ENCODE results near the gene NEURL1B.
"Not testable (repeated sequence)": the region's sequence is repeated elsewhere in the genome, so short reads cannot be mapped to it uniquely, and the experiment has no call there.

The NEURL1B gene

GRCh38 chr5:172664681-172665541 is 23.8 kb downstream of the NEURL1B start:
- TF ChIP-seq POLR2A (IDR thresholded peaks at IDR 0.05; ENCODE audit: low read depth, low read length), result no peak
- FAIRE-seq (no peak), DNase-seq (ENCODE audit: insufficient read length, low spot score) (no peak)

- FAIRE-seq (no peak), DNase-seq (ENCODE audit: insufficient read length, low spot score) (no peak)
- no peak for TF ChIP-seq POLR2A (IDR thresholded peaks at IDR 0.05; ENCODE audit: low read depth, low read length)
These were observed 25.2 kb downstream of the NEURL1B start for GRCh38 chr5:172666251-172666650.

- DNase-seq (ENCODE audit: insufficient read length, low spot score), result no peak
- FAIRE-seq, result no peak
- no peak for TF ChIP-seq POLR2A (IDR thresholded peaks at IDR 0.05; ENCODE audit: low read depth, low read length)
These were observed 26.9 kb downstream of the NEURL1B start for GRCh38 chr5:172667786-172668593.

DNA sequence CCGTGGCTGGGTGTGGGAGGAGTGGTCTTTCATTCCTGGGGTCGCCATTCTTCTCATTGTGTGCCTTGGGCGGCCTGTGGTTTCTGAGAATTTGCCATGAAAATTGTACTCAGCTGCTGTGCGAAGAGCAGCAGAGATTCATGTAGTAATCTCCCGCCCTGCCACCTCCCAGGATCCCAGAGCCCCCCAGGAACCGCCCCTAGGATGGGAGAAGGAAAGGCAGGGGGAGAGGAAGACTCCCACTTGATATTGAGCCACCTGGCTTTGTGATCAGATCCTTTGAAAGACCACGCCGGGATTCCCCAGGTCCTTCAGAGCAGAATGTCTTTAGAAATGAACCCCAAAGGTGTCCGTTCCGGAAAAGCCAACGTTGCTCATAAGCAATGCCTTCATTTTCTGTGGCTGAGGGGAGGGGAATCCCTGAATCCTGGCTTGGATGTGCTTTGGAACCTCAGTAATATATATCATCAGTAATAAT is 27.6 kb downstream of the NEURL1B start:
- TF ChIP-seq POLR2A (IDR thresholded peaks at IDR 0.05; ENCODE audit: low read depth, low read length), result no peak
- FAIRE-seq, result no peak
- DNase-seq (ENCODE audit: insufficient read length, low spot score), result no peak

DNA sequence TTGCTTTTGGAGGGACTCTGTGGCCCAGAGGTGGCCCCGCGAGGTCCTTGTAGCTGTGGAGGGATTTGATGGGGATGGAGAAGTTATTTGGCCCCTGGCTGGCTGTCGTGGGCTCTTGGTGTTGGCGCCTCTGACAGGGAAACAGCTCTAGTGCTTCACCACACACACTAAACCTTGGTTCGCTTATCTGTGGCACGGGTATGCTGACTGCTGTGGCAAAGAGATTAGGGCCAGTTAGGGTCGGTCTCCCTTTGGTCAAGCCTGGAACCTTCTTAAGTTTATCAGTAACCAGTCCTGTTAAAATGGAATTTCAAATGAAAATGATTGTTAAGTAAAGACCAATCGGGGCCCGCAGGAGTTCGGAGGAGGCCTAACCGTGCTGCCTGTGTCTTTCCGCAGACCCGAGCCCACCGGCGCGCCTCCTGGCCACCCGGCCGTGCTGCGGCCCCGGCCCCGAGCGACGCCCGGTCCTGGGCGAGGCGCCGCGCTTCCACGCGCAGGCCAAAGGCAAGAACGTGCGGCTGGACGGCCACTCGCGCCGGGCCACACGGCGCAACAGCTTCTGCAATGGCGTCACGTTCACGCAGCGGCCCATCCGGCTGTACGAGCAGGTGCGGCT is 28.4 kb downstream of the NEURL1B start:
- no peak for DNase-seq (ENCODE audit: insufficient read length, low spot score)
- no peak for TF ChIP-seq POLR2A (IDR thresholded peaks at IDR 0.05; ENCODE audit: low read depth, low read length)
- FAIRE-seq, result no peak

DNA sequence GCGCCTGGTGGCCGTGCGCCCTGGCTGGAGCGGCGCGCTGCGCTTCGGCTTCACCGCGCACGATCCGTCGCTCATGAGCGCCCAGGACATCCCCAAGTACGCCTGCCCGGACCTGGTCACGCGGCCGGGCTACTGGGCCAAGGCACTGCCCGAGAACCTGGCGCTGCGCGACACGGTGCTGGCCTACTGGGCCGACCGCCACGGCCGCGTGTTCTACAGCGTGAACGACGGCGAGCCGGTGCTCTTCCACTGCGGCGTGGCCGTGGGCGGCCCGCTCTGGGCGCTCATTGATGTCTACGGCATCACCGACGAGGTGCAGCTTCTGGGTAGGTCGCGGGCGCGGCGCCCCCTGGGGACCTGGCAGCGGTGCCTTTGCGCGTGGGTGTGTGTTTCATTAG is 28.9 kb downstream of the NEURL1B start:
- no peak for FAIRE-seq

GRCh38 chr5:172670444-172670843 is 29.4 kb downstream of the NEURL1B start:
- FAIRE-seq (no peak), DNase-seq (ENCODE audit: insufficient read length, low spot score) (no peak)
- no peak for TF ChIP-seq POLR2A (IDR thresholded peaks at IDR 0.05; ENCODE audit: low read depth, low read length)

More for the DNA sequence above, 28.9 kb downstream of the NEURL1B start:
- no peak for TF ChIP-seq POLR2A (IDR thresholded peaks at IDR 0.05; ENCODE audit: low read depth, low read length)
- DNase-seq (ENCODE audit: insufficient read length, low spot score), result no peak

DNA sequence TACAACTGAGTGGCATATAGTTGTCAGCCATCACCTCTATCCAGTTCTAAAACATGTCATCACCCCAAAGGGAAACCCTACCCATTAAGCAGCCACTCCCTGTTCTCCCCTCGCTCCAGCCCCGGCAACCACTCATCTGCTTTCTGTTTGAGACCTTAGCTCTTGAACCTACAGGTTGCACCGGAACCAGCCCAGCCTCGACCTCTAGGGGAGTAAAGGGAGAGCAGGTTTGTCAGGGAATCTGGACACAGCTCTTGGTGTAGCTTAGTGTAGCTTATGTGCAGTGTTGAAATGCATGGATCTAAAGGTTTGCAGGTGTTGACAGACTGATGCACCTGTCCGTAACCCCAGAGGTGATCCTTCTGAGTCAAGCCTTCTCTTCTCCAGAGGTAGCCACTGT is 30.0 kb downstream of the NEURL1B start:
- DNase-seq (ENCODE audit: insufficient read length, low spot score) (no peak), FAIRE-seq (no peak)
- TF ChIP-seq POLR2A (IDR thresholded peaks at IDR 0.05; ENCODE audit: low read depth, low read length), result no peak

DNA sequence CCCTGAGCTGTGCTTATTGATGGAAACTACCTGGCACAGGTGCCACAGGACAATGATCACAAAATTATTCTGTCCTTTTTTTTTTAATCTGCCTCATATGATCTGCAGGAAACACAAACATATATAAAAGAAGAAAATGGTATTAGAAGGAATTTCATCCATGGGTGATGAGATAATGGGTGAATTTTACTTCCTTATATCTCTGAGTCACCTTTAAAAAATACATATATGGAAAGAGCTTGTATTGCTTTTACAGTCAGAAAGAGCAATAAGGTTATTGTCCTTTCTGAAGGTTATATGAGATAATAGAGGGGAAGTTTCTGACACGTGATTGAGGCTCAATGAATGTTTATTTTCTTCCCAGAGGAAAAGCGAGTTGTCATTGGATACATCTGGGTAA is 31.6 kb downstream of the NEURL1B start:
- DNase-seq (ENCODE audit: insufficient read length, low spot score) (no peak), FAIRE-seq (no peak)
- TF ChIP-seq POLR2A (IDR thresholded peaks at IDR 0.05; ENCODE audit: low read depth, low read length), result no peak

- no peak for DNase-seq (ENCODE audit: insufficient read length, low spot score)
- TF ChIP-seq POLR2A (IDR thresholded peaks at IDR 0.05; ENCODE audit: low read depth, low read length), result no peak
- FAIRE-seq, result no peak
These were observed 33.1 kb downstream of the NEURL1B start for GRCh38 chr5:172674155-172674554.

GRCh38 chr5:172676914-172677475 is 35.9 kb downstream of the NEURL1B start:
- DNase-seq (ENCODE audit: insufficient read length, low spot score) (no peak), FAIRE-seq (no peak)
- no peak for TF ChIP-seq POLR2A (IDR thresholded peaks at IDR 0.05; ENCODE audit: low read depth, low read length)

GRCh38 chr5:172678362-172678874 is 37.4 kb downstream of the NEURL1B start:
- not testable (repeated sequence) for FAIRE-seq; DNase-seq (ENCODE audit: insufficient read length, low spot score)

DNA sequence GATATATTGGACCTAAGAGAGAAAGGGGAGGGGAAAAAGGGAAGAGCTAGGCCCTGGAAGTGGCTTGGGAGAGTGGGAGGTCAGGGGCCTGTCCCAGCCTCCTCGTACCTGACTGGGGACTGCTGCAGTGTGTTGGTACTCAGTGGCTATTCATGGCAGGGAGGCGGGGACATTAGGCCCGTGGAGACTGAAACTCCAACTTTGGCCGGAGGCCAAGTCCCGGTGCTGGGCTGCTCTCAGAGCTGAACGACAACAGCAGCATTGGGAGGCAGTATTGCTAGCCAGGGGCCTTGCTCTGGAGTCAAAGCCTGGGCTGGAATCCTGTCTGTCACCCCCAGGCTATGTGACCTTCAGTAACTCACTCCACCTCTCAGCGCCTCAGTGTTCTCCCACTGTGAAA is 37.8 kb downstream of the NEURL1B start:
- TF ChIP-seq POLR2A (IDR thresholded peaks at IDR 0.05; ENCODE audit: low read depth, low read length), result no peak
- no peak for FAIRE-seq
- no peak for DNase-seq (ENCODE audit: insufficient read length, low spot score)

Measured in H54 (cell line).